Dendritic cell treated with granulocyte-macrophage colony-stimulating factor and Interleukin-4, amounts not matched to agents 40 ng/mL and 50 ng/mL, for 4 days (primary cell): ENCODE measurements around the gene FAM43A.

Experiments
- H3K27ac Mint-ChIP-seq: one replicate; pipeline ENCODE4 v1.8.0; 2022; ENCODE audit warnings: mild to moderate bottlenecking, mixed read lengths
- H3K27me3 Mint-ChIP-seq: one replicate; pipeline ENCODE4 v1.8.0; 2022; ENCODE audit warnings: mild to moderate bottlenecking, mixed read lengths
- H3K36me3 Mint-ChIP-seq: one replicate; pipeline ENCODE4 v1.8.0; 2022; ENCODE audit warnings: low read depth, mixed read lengths
- H3K4me1 Mint-ChIP-seq: one replicate; pipeline ENCODE4 v1.8.0; 2022; ENCODE audit warnings: low read depth, mixed read lengths
- H3K4me3 Mint-ChIP-seq: one replicate; pipeline ENCODE4 v1.8.0; 2022; ENCODE audit warnings: mild to moderate bottlenecking, moderate library complexity, mixed read lengths
- H3K9me3 Mint-ChIP-seq: one replicate; pipeline ENCODE4 v1.8.0; 2022; ENCODE audit warnings: mixed read lengths
- intact Hi-C: fragments of 100-400 bp; cut with micrococcal nuclease; formaldehyde crosslinking; loops from one replicate; pipeline ENCODE4 v1.15.0; 2022

FAM43A gene

GRCh38 chr3:194664857-194665256 is 20.8 kb upstream of the FAM43A start:
- no peaks in the 10 kb centered on the region for H3K9me3 Mint-ChIP-seq
- no peaks in the 10 kb centered on the region for H3K27me3 Mint-ChIP-seq
- H3K36me3 Mint-ChIP-seq = peaks cover 74% of the 10 kb centered on the region
- H3K27ac Mint-ChIP-seq = no peak overlapping the region
- peaks cover 12% of the 10 kb centered on the region for H3K4me1 Mint-ChIP-seq
- H3K4me3 Mint-ChIP-seq = no peak overlapping the region
- intact Hi-C loops = no loop called here

DNA sequence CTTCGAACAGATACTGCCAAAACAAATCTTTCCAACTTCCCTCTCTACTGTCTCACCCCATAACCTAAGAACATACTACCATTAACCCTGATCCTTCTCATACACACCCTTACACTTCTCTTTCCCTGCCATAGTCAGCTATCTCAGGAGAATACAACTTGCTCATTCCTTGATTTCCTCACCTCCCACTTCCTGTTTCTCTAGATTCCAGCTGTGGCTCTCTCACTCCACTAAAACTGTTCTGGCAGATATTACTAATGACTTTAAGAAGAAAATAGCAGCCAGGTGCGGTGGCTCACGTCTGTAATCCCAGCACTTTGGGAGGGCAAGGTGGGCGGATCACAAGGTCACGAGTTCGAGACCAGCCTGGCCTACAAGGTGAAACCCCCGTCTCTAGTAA is 18.3 kb upstream of the FAM43A start:
- intact Hi-C loops = no loop called here
- H3K4me1 Mint-ChIP-seq = peaks cover 12% of the 10 kb centered on the region
- no peak overlapping the region for H3K4me3 Mint-ChIP-seq
- peaks cover 74% of the 10 kb centered on the region for H3K36me3 Mint-ChIP-seq
- peak overlapping the region; percentile 20 for H3K27ac Mint-ChIP-seq
- no peaks in the 10 kb centered on the region for H3K9me3 Mint-ChIP-seq
- no peaks in the 10 kb centered on the region for H3K27me3 Mint-ChIP-seq

- H3K9me3 Mint-ChIP-seq = no peaks in the 10 kb centered on the region
- H3K36me3 Mint-ChIP-seq = peaks cover 38% of the 10 kb centered on the region
- peaks cover 2% of the 10 kb centered on the region for H3K27me3 Mint-ChIP-seq
- H3K4me1 Mint-ChIP-seq = peaks cover 27% of the 10 kb centered on the region
- H3K27ac Mint-ChIP-seq = peak overlapping the region; percentile 95
- H3K4me3 Mint-ChIP-seq = peak overlapping the region; percentile 97
- intact Hi-C loops = loop anchor here (1.0 kb wide), 1 partner anchor 283 kb away; no protein-coding TSS in a partner anchor
Measured at GRCh38 chr3:194671511-194671899, 14.2 kb upstream of the FAM43A start.

DNA sequence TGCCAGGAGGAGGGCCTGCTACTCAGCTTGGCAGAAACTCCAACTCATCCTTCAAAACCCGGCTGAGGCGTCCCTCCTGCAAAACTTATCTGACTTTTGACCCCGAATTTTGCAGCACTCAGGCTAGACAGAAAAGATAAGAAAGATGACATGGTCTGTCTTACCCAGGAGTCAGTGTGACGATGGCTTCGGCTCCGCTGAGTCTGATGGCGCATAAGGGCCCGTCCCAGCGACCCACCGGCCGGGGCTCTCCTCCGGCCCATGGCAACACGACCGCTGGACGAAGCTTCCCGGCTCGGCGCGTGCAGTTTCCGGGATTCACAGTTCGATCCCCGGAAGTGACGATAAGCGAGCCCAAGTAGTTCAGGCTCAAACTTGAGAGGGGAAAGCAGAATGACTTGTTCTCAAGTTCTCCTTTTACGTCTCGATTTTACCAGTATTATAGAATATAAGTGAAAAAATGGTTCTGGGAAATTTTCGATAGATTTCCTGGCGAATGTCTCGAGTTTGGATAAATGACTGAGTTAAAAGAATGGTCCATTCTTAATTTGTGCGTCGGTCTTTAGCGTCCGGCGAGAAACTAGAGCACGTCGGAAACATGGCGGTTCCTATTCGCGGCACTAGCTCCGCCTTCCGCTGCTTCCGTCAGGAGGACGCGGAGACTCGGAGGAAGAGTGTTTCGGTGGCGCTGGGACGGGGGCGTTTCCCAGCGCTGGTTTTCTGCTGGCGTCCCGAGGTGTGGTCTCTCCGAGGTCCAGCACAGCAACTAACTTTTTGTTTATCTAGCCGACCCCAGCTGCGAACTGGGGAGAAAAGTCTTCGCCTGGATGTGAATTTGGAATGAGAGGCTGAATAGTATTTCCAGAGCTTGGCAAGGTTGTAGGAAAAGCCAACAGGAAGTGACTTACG is 13.5 kb upstream of the FAM43A start, which contains the start of gene LSG1:
TSS of gene LSG1 (minus strand) at position 292 of the 909 bp plus-strand sequence. CDS start at position 263, 29 bp downstream.
- intact Hi-C loops = loop anchor here (1.0 to 2.0 kb wide), 2 partner anchors 282 to 597 kb away; no protein-coding TSS in a partner anchor
- Mint-ChIP-seq H3K4me3 (peak within 1 kb of the TSS; percentile 97), H3K9me3 (no peaks in the 10 kb centered on the region), H3K4me1 (peaks cover 24% of the 10 kb centered on the region), H3K27ac (peak within 1 kb of the TSS; percentile 95), H3K36me3 (peaks cover 32% of the 10 kb centered on the region), H3K27me3 (peaks cover 6% of the 10 kb centered on the region)

GRCh38 chr3:194672876-194673275 is 12.8 kb upstream of the FAM43A start:
- intact Hi-C loops = loop anchor here (2.0 kb wide), 1 partner anchor 596 kb away; no protein-coding TSS in a partner anchor
- Mint-ChIP-seq H3K4me1 (peaks cover 20% of the 10 kb centered on the region), H3K27me3 (peaks cover 8% of the 10 kb centered on the region), H3K9me3 (no peaks in the 10 kb centered on the region), H3K36me3 (peaks cover 27% of the 10 kb centered on the region), H3K4me3 (peak overlapping the region; percentile 97), H3K27ac (peak overlapping the region; percentile 95)

- Mint-ChIP-seq H3K27ac (no peak overlapping the region), H3K36me3 (peaks cover 20% of the 10 kb centered on the region), H3K9me3 (no peaks in the 10 kb centered on the region), H3K27me3 (peaks cover 8% of the 10 kb centered on the region), H3K4me1 (peaks cover 15% of the 10 kb centered on the region), H3K4me3 (no peak overlapping the region)
- intact Hi-C loops = loop anchor here (2.0 kb wide), 1 partner anchor 595 kb away; no protein-coding TSS in a partner anchor
Measured at GRCh38 chr3:194673761-194674160, 11.9 kb upstream of the FAM43A start.

GRCh38 chr3:194675081-194675640 is 10.5 kb upstream of the FAM43A start:
- peaks cover 8% of the 10 kb centered on the region for H3K36me3 Mint-ChIP-seq
- H3K27me3 Mint-ChIP-seq = peaks cover 8% of the 10 kb centered on the region
- no peak overlapping the region for H3K27ac Mint-ChIP-seq
- peaks cover 15% of the 10 kb centered on the region for H3K4me1 Mint-ChIP-seq
- no peaks in the 10 kb centered on the region for H3K9me3 Mint-ChIP-seq
- no peak overlapping the region for H3K4me3 Mint-ChIP-seq
- intact Hi-C loops = no loop called here

- intact Hi-C loops = no loop called here
- H3K27ac Mint-ChIP-seq = no peak overlapping the region
- no peak overlapping the region for H3K4me3 Mint-ChIP-seq
- H3K4me1 Mint-ChIP-seq = peaks cover 15% of the 10 kb centered on the region
- peaks cover 8% of the 10 kb centered on the region for H3K36me3 Mint-ChIP-seq
- H3K9me3 Mint-ChIP-seq = no peaks in the 10 kb centered on the region
- peaks cover 8% of the 10 kb centered on the region for H3K27me3 Mint-ChIP-seq
Measured at GRCh38 chr3:194675680-194676079, 10.0 kb upstream of the FAM43A start.

- Mint-ChIP-seq H3K4me3 (no peak overlapping the region), H3K27ac (no peak overlapping the region), H3K27me3 (peaks cover 14% of the 10 kb centered on the region), H3K36me3 (peaks cover 8% of the 10 kb centered on the region), H3K4me1 (peaks cover 15% of the 10 kb centered on the region), H3K9me3 (no peaks in the 10 kb centered on the region)
- intact Hi-C loops = no loop called here
Measured at GRCh38 chr3:194676471-194676870, 9.2 kb upstream of the FAM43A start.

GRCh38 chr3:194680888-194681615 is 4.6 kb upstream of the FAM43A start:
- intact Hi-C loops = loop anchor here (5.0 to 10.0 kb wide), 2 partner anchors 104 to 426 kb away; no protein-coding TSS in a partner anchor
- no peak overlapping the region for H3K4me3 Mint-ChIP-seq
- H3K9me3 Mint-ChIP-seq = no peaks in the 10 kb centered on the region
- peak overlapping the region; percentile 27 for H3K27ac Mint-ChIP-seq
- H3K27me3 Mint-ChIP-seq = peaks cover 12% of the 10 kb centered on the region
- H3K4me1 Mint-ChIP-seq = peaks cover 24% of the 10 kb centered on the region
- peaks cover 6% of the 10 kb centered on the region for H3K36me3 Mint-ChIP-seq

- H3K4me3 Mint-ChIP-seq = no peak overlapping the region
Measured at GRCh38 chr3:194682189-194682693, 3.4 kb upstream of the FAM43A start.

GRCh38 chr3:194682694-194683310 is 2.9 kb upstream of the FAM43A start:
- intact Hi-C loops = loop anchor here (1.0 to 10.0 kb wide), 3 partner anchors 102 to 424 kb away; no protein-coding TSS in a partner anchor
- no peaks in the 10 kb centered on the region for H3K9me3 Mint-ChIP-seq

More at GRCh38 chr3:194682189-194682693, 3.4 kb upstream of the FAM43A start:
- Mint-ChIP-seq H3K27ac (peak overlapping the region; percentile 4), H3K27me3 (peaks cover 13% of the 10 kb centered on the region), H3K4me1 (peaks cover 34% of the 10 kb centered on the region), H3K36me3 (peaks cover 16% of the 10 kb centered on the region), H3K9me3 (no peaks in the 10 kb centered on the region)
- intact Hi-C loops = loop anchor here (1.0 to 10.0 kb wide), 3 partner anchors 103 to 425 kb away; no protein-coding TSS in a partner anchor

DNA sequence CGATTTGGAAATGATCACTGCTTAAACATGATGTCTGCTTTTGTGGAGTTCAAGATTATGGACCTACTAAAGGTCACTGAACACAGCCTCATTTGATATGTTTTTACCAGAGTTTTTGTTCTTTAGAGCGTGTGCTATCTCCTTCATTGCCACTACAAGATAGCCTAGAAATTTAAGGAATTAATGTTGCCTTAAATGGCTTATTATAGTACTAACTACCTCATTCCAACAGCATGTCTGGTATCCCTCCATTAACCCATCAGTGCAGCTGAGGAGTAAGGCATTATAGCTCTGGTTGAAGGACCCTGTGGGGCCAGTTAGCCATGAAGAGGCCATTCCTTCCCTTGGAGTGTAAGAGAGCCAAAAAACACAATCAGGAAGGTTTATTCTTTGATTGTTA is 2.3 kb upstream of the FAM43A start:
- H3K4me1 Mint-ChIP-seq = peaks cover 43% of the 10 kb centered on the region
- H3K9me3 Mint-ChIP-seq = no peaks in the 10 kb centered on the region
- no peak overlapping the region for H3K4me3 Mint-ChIP-seq
- peaks cover 13% of the 10 kb centered on the region for H3K27me3 Mint-ChIP-seq
- H3K36me3 Mint-ChIP-seq = peaks cover 20% of the 10 kb centered on the region
- intact Hi-C loops = loop anchor here (5.0 to 10.0 kb wide), 2 partner anchors 101 to 424 kb away; no protein-coding TSS in a partner anchor
- no peak overlapping the region for H3K27ac Mint-ChIP-seq

More at GRCh38 chr3:194682694-194683310, 2.9 kb upstream of the FAM43A start:
- peak overlapping the region; percentile 18 for H3K4me3 Mint-ChIP-seq
- H3K4me1 Mint-ChIP-seq = peaks cover 38% of the 10 kb centered on the region
- peaks cover 14% of the 10 kb centered on the region for H3K27me3 Mint-ChIP-seq
- H3K36me3 Mint-ChIP-seq = peaks cover 20% of the 10 kb centered on the region
- H3K27ac Mint-ChIP-seq = peak overlapping the region; percentile 4
